Right lung (tissue), 5 donors: Measurements from ENCODE around the gene HERC4. TPM values are rescaled to one million over a fixed set of nuclear protein-coding genes. Genes with fewer than 3 reads are reported as not detected.
"Not testable (repeated sequence)": the region's sequence is repeated elsewhere in the genome, so short reads cannot be mapped to it uniquely, and the experiment has no call there.

Source experiments
- DNase-seq, 2 donors: peaks; one replicate each; pipeline ENCODE4 v3.0.0-alpha.2; 2013
- polyA plus RNA-seq, 5 donors: library from polyadenylated mRNA; unstranded; fragments of 120-200 nt; gene quantifications; one replicate each; pipeline versions ENCODE4 v1.2.1 to v1.2.3, GENCODE V29; 2013; ENCODE audit warnings: inconsistent platforms in 1 of 5, low replicate concordance in 1 of 5; ENCODE audit not compliant: insufficient read length in 5 of 5, insufficient read depth in 1 of 5

The HERC4 gene
- polyA plus RNA-seq, 5 donors = 41.1 to 67.8 (median 59.8) TPM

- no peak for DNase-seq
Measured at GRCh38 chr10:67971311-67971710, 103.8 kb downstream of the HERC4 start.

- no peak for DNase-seq
Measured at GRCh38 chr10:67969875-67970274, 105.2 kb downstream of the HERC4 start.

- DNase-seq = not testable (repeated sequence)
Measured at GRCh38 chr10:67966035-67966434, 109.0 kb downstream of the HERC4 start.

- DNase-seq = no peak
Measured at GRCh38 chr10:67965456-67965855, 109.6 kb downstream of the HERC4 start.

- DNase-seq = no peak
Measured at GRCh38 chr10:67959839-67960476, 115.1 kb downstream of the HERC4 start.

GRCh38 chr10:67955614-67956013, 119.5 kb downstream of the HERC4 start:
- DNase-seq = no peak

- DNase-seq = no peak
Measured at GRCh38 chr10:67943917-67944316, 131.2 kb downstream of the HERC4 start.

GRCh38 chr10:67936416-67936815, 138.7 kb downstream of the HERC4 start:
- DNase-seq = no peak

GRCh38 chr10:67935223-67935622, 139.9 kb downstream of the HERC4 start:
- no peak for DNase-seq

- no peak for DNase-seq
Measured at GRCh38 chr10:67934336-67934735, 140.7 kb downstream of the HERC4 start.

- DNase-seq = no peak
Measured at GRCh38 chr10:67933199-67933598, 141.9 kb downstream of the HERC4 start.

- DNase-seq = no peak
Measured at GRCh38 chr10:67926951-67927350, 148.1 kb downstream of the HERC4 start.

- DNase-seq = no peak
Measured at GRCh38 chr10:67925449-67926005, 149.6 kb downstream of the HERC4 start.

GRCh38 chr10:67924136-67924535, 150.9 kb downstream of the HERC4 start:
- DNase-seq = no peak

- DNase-seq = no peak
Measured at GRCh38 chr10:67923551-67923950, 151.5 kb downstream of the HERC4 start.

GRCh38 chr10:67921065-67921464, 154.0 kb downstream of the HERC4 start:
- DNase-seq = no peak

GRCh38 chr10:67917679-67918078, 157.4 kb downstream of the HERC4 start:
- no peak for DNase-seq

GRCh38 chr10:67917169-67917568, 157.9 kb downstream of the HERC4 start:
- DNase-seq = no peak

GRCh38 chr10:67914777-67915340, 160.2 kb downstream of the HERC4 start:
- DNase-seq = no peak

GRCh38 chr10:67912331-67912946, 162.6 kb downstream of the HERC4 start:
- DNase-seq = no peak

GRCh38 chr10:67903581-67903980, 171.5 kb downstream of the HERC4 start:
- DNase-seq = no peak

GRCh38 chr10:67893637-67894036, 181.4 kb downstream of the HERC4 start:
- DNase-seq = no peak
